ENCODE results near the gene ITIH4. TPM values are rescaled to one million over a fixed set of nuclear protein-coding genes. Genes with fewer than 3 reads are reported as not detected.

The ITIH4 gene
- total and polyA plus RNA-seq, 2 donors (not counting 1 experiment from before 2014, with no cell fraction given), result 21.5 to 38.5 TPM

- H3K79me2 ChIP-seq (ENCODE audit: control insufficient read depth, insufficient read depth, low read length), result no peaks in the 10 kb centered on the region
- WGBS (ENCODE audit: insufficient coverage), result 92% methylated on average over 7 of the region's 7 CpGs
- H3K9ac ChIP-seq (ENCODE audit: low read length), result no peak overlapping the region
- H4K20me1 ChIP-seq (ENCODE audit: control insufficient read depth, insufficient read depth, low read length, poor library complexity, severe bottlenecking), result no peaks in the 10 kb centered on the region
- H3K27me3 ChIP-seq (replicated peaks in 1 of 4; ENCODE audit: control extremely low read depth in 1 of 4, control insufficient read depth in 3 of 4, insufficient read depth in 4 of 4, low read length in 3 of 4), result no peaks in the 10 kb centered on the region
- Mint-ChIP-seq H3K4me1 (no peaks in the 10 kb centered on the region), H3K27ac (no peak overlapping the region), H3K27me3 (no peaks in the 10 kb centered on the region), H3K4me3 (no peak overlapping the region), H3K9me3 (ENCODE audit: insufficient read depth) (no peaks in the 10 kb centered on the region)
- ChIA-PET CTCF (no interaction called here), POLR2A (no interaction called here)
- no peak overlapping the region for H2AFZ ChIP-seq (ENCODE audit: insufficient read depth, low read depth, low read length, poor library complexity, severe bottlenecking)
- no peak overlapping the region for H3K27ac ChIP-seq (ENCODE audit: low read length in 2 of 2)
- no peak overlapping the region for H3K4me2 ChIP-seq (replicated peaks; ENCODE audit: low read depth, low read length, poor library complexity, severe bottlenecking)
- no peak overlapping the region for H3K4me3 ChIP-seq (ENCODE audit: control extremely low read depth in 1 of 5, extremely low read depth in 1 of 5, insufficient read depth in 1 of 5, low read depth in 2 of 5, low read length in 4 of 5)
- intact Hi-C loops (cut with micrococcal nuclease), result no loop called here
- TF ChIP-seq CTCF (IDR thresholded peaks at IDR 0.05) (no peak), EZH2 (IDR thresholded peaks at IDR 0.05; ENCODE audit: borderline replicate concordance, insufficient read depth, low read depth, low read length, poor library complexity, severe bottlenecking) (no peak)
- no peaks in the 10 kb centered on the region for H3K4me1 ChIP-seq (ENCODE audit: control insufficient read depth in 2 of 2, insufficient read depth in 2 of 2, low read length in 2 of 2)
- H3K9me3 ChIP-seq (ENCODE audit: control extremely low read depth in 1 of 3, control insufficient read depth in 2 of 3, insufficient read depth in 1 of 3, low read length in 2 of 3), result no peaks in the 10 kb centered on the region
- no peak for DNase-seq
- no peak for ATAC-seq (ENCODE audit: low read depth)
- no peaks in the 10 kb centered on the region for H3K36me3 ChIP-seq (replicated peaks in 1 of 2; ENCODE audit: control extremely low read depth in 1 of 2, control insufficient read depth in 1 of 2, extremely low read depth in 1 of 2, insufficient read depth in 2 of 2, low read length in 1 of 2)
Measured at GRCh38 chr3:52811452-52812011, 18.9 kb downstream of the ITIH4 start.

- Histone ChIP-seq H3K27ac (ENCODE audit: low read length in 2 of 2) (no peak overlapping the region), H3K9ac (ENCODE audit: low read length) (no peak overlapping the region), H3K4me2 (replicated peaks; ENCODE audit: low read depth, low read length, poor library complexity, severe bottlenecking) (no peak overlapping the region), H3K9me3 (ENCODE audit: control extremely low read depth in 1 of 3, control insufficient read depth in 2 of 3, insufficient read depth in 1 of 3, low read length in 2 of 3) (no peaks in the 10 kb centered on the region), H3K36me3 (replicated peaks in 1 of 2; ENCODE audit: control extremely low read depth in 1 of 2, control insufficient read depth in 1 of 2, extremely low read depth in 1 of 2, insufficient read depth in 2 of 2, low read length in 1 of 2) (no peaks in the 10 kb centered on the region), H2AFZ (ENCODE audit: insufficient read depth, low read depth, low read length, poor library complexity, severe bottlenecking) (no peak overlapping the region), H3K4me1 (ENCODE audit: control insufficient read depth in 2 of 2, insufficient read depth in 2 of 2, low read length in 2 of 2) (no peaks in the 10 kb centered on the region), H3K79me2 (ENCODE audit: control insufficient read depth, insufficient read depth, low read length) (no peaks in the 10 kb centered on the region), H3K27me3 (replicated peaks in 1 of 4; ENCODE audit: control extremely low read depth in 1 of 4, control insufficient read depth in 3 of 4, insufficient read depth in 4 of 4, low read length in 3 of 4) (no peaks in the 10 kb centered on the region), H3K4me3 (ENCODE audit: control extremely low read depth in 1 of 5, extremely low read depth in 1 of 5, insufficient read depth in 1 of 5, low read depth in 2 of 5, low read length in 4 of 5) (no peak overlapping the region), H4K20me1 (ENCODE audit: control insufficient read depth, insufficient read depth, low read length, poor library complexity, severe bottlenecking) (no peaks in the 10 kb centered on the region)
- Mint-ChIP-seq H3K27ac (no peak overlapping the region), H3K4me1 (no peaks in the 10 kb centered on the region), H3K27me3 (no peaks in the 10 kb centered on the region), H3K9me3 (ENCODE audit: insufficient read depth) (no peaks in the 10 kb centered on the region), H3K4me3 (no peak overlapping the region)
- 97% methylated on average over 11 of the region's 11 CpGs for WGBS (ENCODE audit: insufficient coverage)
- ChIA-PET POLR2A (no interaction called here), CTCF (no interaction called here)
- DNase-seq (no peak), ATAC-seq (ENCODE audit: low read depth) (no peak)
- TF ChIP-seq EZH2 (IDR thresholded peaks at IDR 0.05; ENCODE audit: borderline replicate concordance, insufficient read depth, low read depth, low read length, poor library complexity, severe bottlenecking) (no peak), CTCF (IDR thresholded peaks at IDR 0.05) (no peak)
- intact Hi-C loops (cut with micrococcal nuclease), result no loop called here
Measured at GRCh38 chr3:52810923-52811322, 19.5 kb downstream of the ITIH4 start.

Measured in B cell (primary cell).